RCC 7860 (cell line): ENCODE measurements around the gene TOP2A.

Source experiments
- DNase-seq: peaks from one replicate; pipeline ENCODE4 v3.0.0-alpha.2; 2015; ENCODE audit warnings: low spot score
- FAIRE-seq: peaks from 2 replicates; lab custom pipeline; 2012; peaks lifted over from hg19 to GRCh38; lab: Jason Lieb, UNC

Gene TOP2A

GRCh38 chr17:40452921-40453378 lies 35.3 kb upstream of the TOP2A start:
- no peak for FAIRE-seq
- no peak for DNase-seq

- no peak for DNase-seq
- FAIRE-seq, result no peak
These were observed 34.6 kb upstream of the TOP2A start for GRCh38 chr17:40452216-40452787.

GRCh38 chr17:40451420-40451819 lies 33.7 kb upstream of the TOP2A start:
- FAIRE-seq (no peak), DNase-seq (no peak)

- FAIRE-seq, result no peak
- no peak for DNase-seq
These were observed 32.5 kb upstream of the TOP2A start for GRCh38 chr17:40450175-40450574.

- FAIRE-seq (no peak), DNase-seq (peak; percentile 28)
These were observed 31.1 kb upstream of the TOP2A start for GRCh38 chr17:40448639-40449261.

- no peak for FAIRE-seq
- DNase-seq, result no peak
These were observed 30.5 kb upstream of the TOP2A start for GRCh38 chr17:40448213-40448638.

GRCh38 chr17:40447806-40448205 lies 30.1 kb upstream of the TOP2A start:
- DNase-seq, result no peak

GRCh38 chr17:40447148-40447644 lies 29.5 kb upstream of the TOP2A start:
- DNase-seq (no peak), FAIRE-seq (no peak)

More at GRCh38 chr17:40447806-40448205, 30.1 kb upstream of the TOP2A start:
- FAIRE-seq, result no peak

- FAIRE-seq, result no peak
- no peak for DNase-seq
These were observed 28.2 kb upstream of the TOP2A start for GRCh38 chr17:40445751-40446468.

GRCh38 chr17:40443988-40444899 lies 26.5 kb upstream of the TOP2A start:
- no peak for DNase-seq
- FAIRE-seq, result no peak

GRCh38 chr17:40443196-40443987 lies 25.7 kb upstream of the TOP2A start, which contains the start of gene IGFBP4:
IGFBP4 (plus strand) TSS chr17:40443450; CDS start chr17:40443736, 286 bp downstream.
- FAIRE-seq (no peak), DNase-seq (no peak)

GRCh38 chr17:40442392-40443195 lies 24.9 kb upstream of the TOP2A start:
- no peak for DNase-seq
- no peak for FAIRE-seq

GRCh38 chr17:40440166-40440565 lies 22.5 kb upstream of the TOP2A start:
- no peak for DNase-seq
- FAIRE-seq, result no peak

GRCh38 chr17:40437095-40437732 lies 19.5 kb upstream of the TOP2A start:
- no peak for FAIRE-seq
- peak; percentile 20 for DNase-seq

- FAIRE-seq, result no peak
These were observed 18.9 kb upstream of the TOP2A start for GRCh38 chr17:40436636-40437035.

GRCh38 chr17:40433551-40434415 lies 16.1 kb upstream of the TOP2A start:
- FAIRE-seq, result no peak
- DNase-seq, result no peak

More at GRCh38 chr17:40436636-40437035, 18.9 kb upstream of the TOP2A start:
- DNase-seq, result no peak

GRCh38 chr17:40432864-40433528 lies 15.3 kb upstream of the TOP2A start:
- DNase-seq, result no peak

More at GRCh38 chr17:40432864-40433528, 15.3 kb upstream of the TOP2A start:
- no peak for FAIRE-seq
